ENCODE results near the gene MT1A.
A peak's percentile ranks its signal among the peaks of the same experiment; 100 is the strongest.

The MT1A gene

GRCh38 chr16:56681939-56682702 lies 43.7 kb downstream of the MT1A start, which contains the start of gene MT1X:
TSS of gene MT1X (plus strand) at chr16:56682470. CDS start at chr16:56682541, 71 bp downstream.
- peak; percentile 79 for DNase-seq

- no peak for DNase-seq
Observed at GRCh38 chr16:56682703-56683397, 44.4 kb downstream of the MT1A start.

- no peak for DNase-seq
Observed at GRCh38 chr16:56683424-56684172, 45.1 kb downstream of the MT1A start.

GRCh38 chr16:56684256-56684925 lies 45.9 kb downstream of the MT1A start:
- no peak for DNase-seq

- no peak for DNase-seq
Observed at GRCh38 chr16:56684926-56685590, 46.6 kb downstream of the MT1A start.

GRCh38 chr16:56686758-56687157 lies 48.3 kb downstream of the MT1A start:
- DNase-seq = no peak

- DNase-seq = no peak
Observed at GRCh38 chr16:56688762-56689161, 50.3 kb downstream of the MT1A start.

GRCh38 chr16:56689171-56689570 lies 50.7 kb downstream of the MT1A start:
- no peak for DNase-seq

All from activated CD4-positive, CD25-positive, alpha-beta regulatory T cell treated with anti-CD3 and anti-CD28 coated beads, Interleukin-2, amount 50 U/mL, for 72 hours (primary cell).